Activated T-cell treated with anti-CD3 and anti-CD28 coated beads, Interleukin-2, amount 50 U/mL, for 24 hours (primary cell): ENCODE results near the gene ZBTB38.

ENCODE experiments used
- DNase-seq: peaks from one replicate; pipeline ENCODE4 v3.0.0-alpha.2; 2020
- H3K27ac Mint-ChIP-seq: 2 replicates; pipeline ENCODE4 v1.8.0; 2020; ENCODE audit warnings: mild to moderate bottlenecking, mixed read lengths
- H3K27me3 Mint-ChIP-seq: 2 replicates; pipeline ENCODE4 v1.8.0; 2020; ENCODE audit warnings: mixed read lengths
- H3K36me3 Mint-ChIP-seq: 2 replicates; pipeline ENCODE4 v1.8.0; 2020; ENCODE audit warnings: low read depth, mixed read lengths
- H3K4me1 Mint-ChIP-seq: 2 replicates; pipeline ENCODE4 v1.8.0; 2020; ENCODE audit warnings: low read depth, mixed read lengths
- H3K4me3 Mint-ChIP-seq: 2 replicates; pipeline ENCODE4 v1.8.0; 2020; ENCODE audit warnings: mild to moderate bottlenecking, moderate library complexity, mixed read lengths
- H3K9me3 Mint-ChIP-seq: 2 replicates; pipeline ENCODE4 v1.8.0; 2020; ENCODE audit warnings: mixed read lengths

The ZBTB38 gene

GRCh38 chr3:141349711-141350110 is 18.6 kb upstream of the ZBTB38 start:
- H3K4me3 Mint-ChIP-seq = no peak overlapping the region
- DNase-seq = no peak

GRCh38 chr3:141350666-141351065 is 17.6 kb upstream of the ZBTB38 start:
- H3K36me3 Mint-ChIP-seq = no peaks in the 10 kb centered on the region
- H3K27ac Mint-ChIP-seq = no peak overlapping the region
- H3K9me3 Mint-ChIP-seq = no peaks in the 10 kb centered on the region
- no peak for DNase-seq
- H3K27me3 Mint-ChIP-seq = no peaks in the 10 kb centered on the region
- no peak overlapping the region for H3K4me3 Mint-ChIP-seq
- H3K4me1 Mint-ChIP-seq = no peaks in the 10 kb centered on the region

More at GRCh38 chr3:141349711-141350110, 18.6 kb upstream of the ZBTB38 start:
- Mint-ChIP-seq H3K36me3 (no peaks in the 10 kb centered on the region), H3K4me1 (no peaks in the 10 kb centered on the region), H3K9me3 (no peaks in the 10 kb centered on the region), H3K27ac (no peak overlapping the region), H3K27me3 (no peaks in the 10 kb centered on the region)

- no peak overlapping the region for H3K27ac Mint-ChIP-seq
- no peak overlapping the region for H3K4me3 Mint-ChIP-seq
- H3K27me3 Mint-ChIP-seq = no peaks in the 10 kb centered on the region
- H3K36me3 Mint-ChIP-seq = no peaks in the 10 kb centered on the region
- no peaks in the 10 kb centered on the region for H3K4me1 Mint-ChIP-seq
- DNase-seq = no peak
- no peaks in the 10 kb centered on the region for H3K9me3 Mint-ChIP-seq
Observed at GRCh38 chr3:141352262-141352984, 15.9 kb upstream of the ZBTB38 start.

- H3K27ac Mint-ChIP-seq = no peak overlapping the region
- H3K9me3 Mint-ChIP-seq = no peaks in the 10 kb centered on the region
- no peak for DNase-seq
- H3K4me1 Mint-ChIP-seq = no peaks in the 10 kb centered on the region
- no peak overlapping the region for H3K4me3 Mint-ChIP-seq
- H3K27me3 Mint-ChIP-seq = no peaks in the 10 kb centered on the region
- H3K36me3 Mint-ChIP-seq = no peaks in the 10 kb centered on the region
Observed at GRCh38 chr3:141353652-141354495, 14.4 kb upstream of the ZBTB38 start.

GRCh38 chr3:141354517-141354916 is 13.8 kb upstream of the ZBTB38 start:
- no peaks in the 10 kb centered on the region for H3K4me1 Mint-ChIP-seq
- H3K4me3 Mint-ChIP-seq = no peak overlapping the region
- DNase-seq = no peak
- H3K36me3 Mint-ChIP-seq = no peaks in the 10 kb centered on the region
- no peaks in the 10 kb centered on the region for H3K9me3 Mint-ChIP-seq
- H3K27me3 Mint-ChIP-seq = no peaks in the 10 kb centered on the region
- H3K27ac Mint-ChIP-seq = no peak overlapping the region

- DNase-seq = no peak
- Mint-ChIP-seq H3K27ac (no peak overlapping the region), H3K36me3 (no peaks in the 10 kb centered on the region), H3K9me3 (no peaks in the 10 kb centered on the region), H3K27me3 (no peaks in the 10 kb centered on the region), H3K4me1 (no peaks in the 10 kb centered on the region), H3K4me3 (no peak overlapping the region)
Observed at GRCh38 chr3:141355242-141355641, 13.1 kb upstream of the ZBTB38 start.

GRCh38 chr3:141356046-141356445 is 12.3 kb upstream of the ZBTB38 start:
- no peaks in the 10 kb centered on the region for H3K27me3 Mint-ChIP-seq
- no peak overlapping the region for H3K27ac Mint-ChIP-seq
- no peaks in the 10 kb centered on the region for H3K9me3 Mint-ChIP-seq
- DNase-seq = no peak
- no peak overlapping the region for H3K4me3 Mint-ChIP-seq
- H3K36me3 Mint-ChIP-seq = no peaks in the 10 kb centered on the region
- peaks cover 5% of the 10 kb centered on the region for H3K4me1 Mint-ChIP-seq

GRCh38 chr3:141360888-141361598 is 7.3 kb upstream of the ZBTB38 start:
- no peak for DNase-seq
- Mint-ChIP-seq H3K4me3 (no peak overlapping the region), H3K36me3 (no peaks in the 10 kb centered on the region), H3K27ac (peak overlapping the region; percentile 45), H3K27me3 (no peaks in the 10 kb centered on the region), H3K4me1 (peaks cover 12% of the 10 kb centered on the region), H3K9me3 (no peaks in the 10 kb centered on the region)

- Mint-ChIP-seq H3K9me3 (no peaks in the 10 kb centered on the region), H3K36me3 (no peaks in the 10 kb centered on the region), H3K27me3 (no peaks in the 10 kb centered on the region), H3K4me1 (peaks cover 26% of the 10 kb centered on the region), H3K4me3 (no peak overlapping the region), H3K27ac (no peak overlapping the region)
- DNase-seq = no peak
Observed at GRCh38 chr3:141362736-141363135, 5.6 kb upstream of the ZBTB38 start.

GRCh38 chr3:141365201-141365600 is 3.1 kb upstream of the ZBTB38 start:
- DNase-seq = no peak
- Mint-ChIP-seq H3K4me3 (no peak overlapping the region), H3K4me1 (peaks cover 36% of the 10 kb centered on the region), H3K36me3 (no peaks in the 10 kb centered on the region), H3K9me3 (peaks cover under 1% of the 10 kb centered on the region), H3K27me3 (no peaks in the 10 kb centered on the region), H3K27ac (no peak overlapping the region)

GRCh38 chr3:141366285-141367037 is 1.8 kb upstream of the ZBTB38 start:
- H3K4me1 Mint-ChIP-seq = peaks cover 32% of the 10 kb centered on the region
- H3K4me3 Mint-ChIP-seq = no peak overlapping the region
- H3K9me3 Mint-ChIP-seq = peaks cover 2% of the 10 kb centered on the region
- H3K36me3 Mint-ChIP-seq = no peaks in the 10 kb centered on the region
- no peaks in the 10 kb centered on the region for H3K27me3 Mint-ChIP-seq
- no peak for DNase-seq
- H3K27ac Mint-ChIP-seq = no peak overlapping the region

- no peak for DNase-seq
- H3K27ac Mint-ChIP-seq = no peak overlapping the region
- H3K4me1 Mint-ChIP-seq = peaks cover 36% of the 10 kb centered on the region
- peaks cover 2% of the 10 kb centered on the region for H3K9me3 Mint-ChIP-seq
- H3K27me3 Mint-ChIP-seq = no peaks in the 10 kb centered on the region
- H3K36me3 Mint-ChIP-seq = no peaks in the 10 kb centered on the region
- H3K4me3 Mint-ChIP-seq = no peak overlapping the region
Observed at GRCh38 chr3:141367038-141367730, 1.1 kb upstream of the ZBTB38 start.

GRCh38 chr3:141368925-141369794 is 856 bp downstream of the ZBTB38 start:
- no peak overlapping the region for H3K27ac Mint-ChIP-seq
- H3K9me3 Mint-ChIP-seq = peaks cover 2% of the 10 kb centered on the region

More at GRCh38 chr3:141368925-141369794, 856 bp downstream of the ZBTB38 start:
- no peak overlapping the region for H3K4me3 Mint-ChIP-seq
- H3K27me3 Mint-ChIP-seq = no peaks in the 10 kb centered on the region
- peaks cover 51% of the 10 kb centered on the region for H3K4me1 Mint-ChIP-seq
- no peaks in the 10 kb centered on the region for H3K36me3 Mint-ChIP-seq
- no peak for DNase-seq
